GM19324 (cell line): ENCODE data around the gene RBM8A.

Experiments used
- ATAC-seq: cut with Tn5 transposase; IDR thresholded peaks from one replicate; pipeline ENCODE4 v1.9.1; 2021; ENCODE audit warnings: mild to moderate bottlenecking, moderate library complexity; ENCODE audit not compliant: unreplicated experiment, low FRiP score

The RBM8A gene

DNA sequence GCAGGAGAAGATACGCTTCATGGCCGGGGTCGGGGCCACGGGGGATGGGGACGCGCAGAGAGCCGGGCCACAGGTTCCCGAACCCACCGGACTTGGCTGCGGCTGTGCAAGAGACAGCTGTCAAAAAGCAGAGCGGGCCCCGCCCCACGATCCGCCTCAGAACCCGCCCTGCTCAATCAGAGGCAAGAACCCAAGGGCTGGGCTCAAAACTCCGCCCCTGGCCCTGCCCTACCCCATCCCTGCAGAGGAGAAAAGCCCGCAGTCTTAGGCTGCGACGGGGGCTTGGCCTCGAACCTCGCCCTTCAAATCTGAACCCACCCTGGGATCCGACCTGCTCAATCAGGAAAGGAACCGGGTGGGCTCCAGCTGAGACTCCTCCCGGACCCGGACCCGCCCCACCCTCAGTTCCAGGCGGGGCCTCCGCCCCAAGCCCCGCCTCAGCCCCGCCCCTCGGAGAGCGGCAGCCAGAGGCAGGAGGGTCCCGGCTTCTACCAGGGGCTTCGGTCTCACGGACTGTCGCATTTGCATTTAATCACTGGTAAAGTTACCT, 41.5 kb downstream of the RBM8A start, which contains the start of gene ANKRD35:
Gene ANKRD35 (minus strand): TSS at position 129 of the 550 bp plus-strand sequence. CDS start 108 bp downstream, at position 21.
- peak; percentile 99 for ATAC-seq

DNA sequence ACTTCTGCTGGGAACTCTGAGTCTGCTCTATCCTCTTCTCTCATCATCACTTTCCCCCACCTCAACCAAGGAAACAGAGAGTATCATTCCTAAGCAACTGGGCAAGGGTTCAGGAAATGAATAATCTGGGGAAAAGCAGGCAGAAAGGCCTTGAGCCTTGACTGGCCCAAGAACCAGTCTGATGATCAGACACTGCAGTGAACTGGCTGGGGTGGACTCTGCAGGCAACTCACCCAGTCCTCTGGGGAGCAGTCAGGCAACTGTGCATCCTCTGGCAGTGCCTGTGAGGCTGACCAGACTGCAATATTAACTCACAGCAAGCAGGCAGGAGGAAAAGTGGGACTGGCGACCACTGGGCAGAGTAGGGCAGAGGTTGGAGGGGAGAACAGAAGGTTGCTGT, 42.6 kb downstream of the RBM8A start:
- no peak for ATAC-seq

DNA sequence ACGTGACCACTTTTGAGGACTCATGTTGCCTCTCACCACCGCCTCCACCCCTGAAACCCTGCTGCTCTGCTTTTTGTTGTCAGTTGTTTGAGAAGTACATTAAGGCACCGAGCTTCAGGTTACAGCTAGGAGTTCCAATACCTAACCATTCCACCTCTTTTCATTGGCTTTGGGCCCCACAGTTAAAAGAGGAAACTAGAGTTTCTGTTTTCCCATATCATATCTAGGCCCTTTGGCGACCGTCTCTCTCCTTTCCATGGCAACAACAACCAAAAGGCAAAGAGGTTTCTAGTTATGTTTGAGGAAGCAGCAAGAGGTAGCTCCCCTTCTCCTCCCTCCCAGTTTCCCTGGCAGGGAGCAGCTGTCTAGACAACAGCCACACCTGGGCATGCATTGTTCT, 47.5 kb downstream of the RBM8A start:
- no peak for ATAC-seq

DNA sequence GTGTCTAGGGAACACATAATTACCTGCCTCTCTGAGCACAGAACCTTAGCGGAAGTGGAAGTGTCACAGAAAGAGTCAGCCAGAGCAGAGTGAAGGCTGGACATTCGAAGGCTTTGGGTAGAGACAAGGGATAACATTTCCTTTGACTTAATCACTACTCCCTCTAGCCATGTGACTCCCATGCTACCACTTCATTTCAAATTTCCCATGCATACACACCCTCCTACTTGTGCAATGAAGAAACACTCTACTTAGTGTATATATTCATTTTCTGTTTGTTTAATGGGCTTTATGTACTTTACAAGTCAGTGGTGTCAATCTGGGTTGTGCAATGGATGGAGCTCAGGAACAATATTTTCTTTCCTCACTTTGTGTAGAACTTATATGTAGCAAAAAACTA, 48.6 kb downstream of the RBM8A start:
- no peak for ATAC-seq

DNA sequence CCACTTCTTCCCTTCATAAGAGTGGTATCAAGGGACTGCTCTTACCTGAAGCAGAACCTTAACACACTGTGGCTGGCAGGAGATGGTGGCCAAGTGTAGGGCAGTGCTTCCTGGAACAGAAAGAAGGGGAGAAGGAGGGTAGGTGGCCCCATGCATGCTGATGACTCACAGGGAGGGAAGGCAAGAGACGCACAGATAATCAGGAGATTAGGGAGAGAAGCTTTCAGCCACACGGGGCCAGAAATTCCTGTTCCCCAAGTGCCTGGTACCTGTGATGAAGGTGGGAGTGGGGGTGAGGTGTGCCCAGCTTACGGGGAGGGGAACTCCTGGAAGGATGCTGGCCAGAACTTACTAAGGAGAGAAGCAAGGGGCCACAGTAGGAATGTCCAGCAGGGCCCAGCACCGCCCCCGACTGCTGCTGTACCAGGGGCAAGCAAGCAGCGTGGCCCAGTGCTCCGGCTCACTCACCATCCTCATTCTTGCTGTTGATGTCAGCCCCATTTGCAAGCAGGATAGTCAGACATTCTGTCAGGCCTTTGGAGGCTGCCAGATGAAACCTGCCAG, 49.3 kb downstream of the RBM8A start:
- ATAC-seq: no peak

DNA sequence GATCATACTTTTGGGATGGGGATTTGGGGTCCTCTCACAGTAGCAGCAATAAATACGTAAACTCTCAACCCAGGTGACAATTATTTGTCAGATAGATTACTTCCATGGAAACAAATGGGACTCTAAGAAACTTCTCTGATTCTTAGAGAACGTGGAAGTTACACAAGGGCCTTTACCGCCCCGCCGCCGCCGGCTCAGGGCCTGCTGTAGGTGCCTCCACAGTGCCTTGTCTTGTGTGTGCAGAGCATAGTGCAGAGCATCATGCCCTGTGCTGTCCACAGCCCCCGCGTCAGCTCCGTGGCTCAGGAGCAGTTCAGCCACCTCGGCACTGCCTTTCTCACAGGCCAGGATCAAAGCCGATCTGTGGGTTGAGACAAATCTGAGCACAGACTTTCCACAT, 52.6 kb downstream of the RBM8A start:
- ATAC-seq: no peak

DNA sequence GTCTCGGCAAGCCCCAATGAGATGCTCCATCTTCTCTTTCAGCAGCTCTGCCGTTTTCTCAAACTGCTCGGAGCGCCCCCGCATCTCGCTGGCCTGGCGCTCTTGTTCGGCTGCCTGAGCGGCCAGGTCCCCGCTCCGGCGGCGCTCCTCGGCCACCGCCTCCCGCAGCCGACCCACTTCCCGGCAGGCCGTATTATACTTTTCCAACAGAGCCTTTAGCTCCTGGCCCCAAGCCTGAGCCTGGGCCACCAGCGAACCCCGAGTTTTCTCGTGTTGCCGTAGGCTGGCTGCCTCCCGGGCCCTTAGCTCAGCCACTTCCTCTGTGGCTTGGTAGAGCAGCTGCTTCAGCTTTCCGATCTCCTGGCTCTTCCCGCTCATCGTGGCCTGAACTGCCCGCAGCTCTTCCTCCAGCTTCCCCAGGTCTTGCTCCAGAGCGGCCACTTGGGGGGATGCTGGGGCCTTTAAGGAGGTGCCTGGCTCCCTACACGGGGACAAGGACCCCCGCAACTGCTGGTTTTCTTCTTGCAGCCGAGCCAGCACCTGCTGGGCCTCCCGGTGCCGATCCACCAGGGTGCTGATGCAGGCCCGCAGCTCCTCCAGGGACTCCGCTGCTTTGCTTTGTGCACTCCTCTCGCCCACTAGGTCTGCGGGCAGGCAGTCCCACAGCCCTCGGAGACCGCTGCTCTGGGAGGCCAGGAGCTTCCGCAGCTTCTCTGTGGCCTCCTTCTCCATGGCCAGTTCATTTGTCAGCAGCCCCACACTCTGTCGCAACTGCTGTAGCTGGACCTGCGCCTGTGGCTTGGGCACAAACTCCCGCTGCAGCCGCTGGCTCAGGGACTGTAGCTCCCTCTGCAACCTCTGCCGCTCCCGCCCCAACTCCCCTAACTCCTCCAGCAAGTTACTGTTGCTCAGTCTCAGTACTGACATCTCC, 55.0 kb downstream of the RBM8A start:
- ATAC-seq: no peak
